Thyroid gland (tissue), 4 donors: Measurements from ENCODE around the gene DYDC2. TPM values are rescaled to one million over a fixed set of nuclear protein-coding genes. Genes with fewer than 3 reads are reported as not detected.

ENCODE experiments used
- DNase-seq, 2 donors: peaks; one replicate each; pipeline ENCODE4 v3.0.0-alpha.2; 2019
- H3K27ac ChIP-seq, 3 donors: fragments of 200-600 bp; sonication (generic); 1 replicate in 2 of 3; 2 replicates in 1 of 3; pipeline ENCODE4 v1.5.1; 2016 to 2019; ENCODE audit warnings: mild to moderate bottlenecking in 1 of 3, moderate library complexity in 1 of 3
- H3K27me3 ChIP-seq: fragments of 200-600 bp; sonication (generic); one replicate; pipeline ENCODE4 v1.5.1; 2019
- H3K36me3 ChIP-seq, 2 donors: fragments of 200-600 bp; sonication (generic); one replicate each; pipeline ENCODE4 v1.5.1; 2016 to 2019
- H3K4me1 ChIP-seq, 2 donors: fragments of 200-600 bp; sonication (generic); one replicate each; pipeline ENCODE4 v1.5.1; 2017 to 2019
- H3K4me3 ChIP-seq, 3 donors: fragments of 200-600 bp; sonication (generic); replicated peaks in 1 of 3; 1 replicate in 2 of 3; 2 replicates in 1 of 3; pipeline ENCODE4 v1.5.1; 2016; ENCODE audit warnings: mild to moderate bottlenecking in 1 of 3
- H3K9me3 ChIP-seq: fragments of 200-600 bp; sonication (generic); one replicate; pipeline ENCODE4 v1.5.1; 2017
- POLR2A ChIP-seq, 2 donors: fragments of 450-650 bp; IDR thresholded peaks; one replicate each; pipeline ENCODE4 v1.6.1; 2017; ENCODE audit warnings: antibody characterized with exemption in 2 of 2, mild to moderate bottlenecking in 2 of 2, moderate library complexity in 1 of 2
- WGBS, 2 donors: methylation state at CpG; one replicate each; pipeline ENCODE4 v1.1.5; 2017; 5-methylcytosine and 5-hydroxymethylcytosine counted together
- intact Hi-C: fragments of 100-400 bp; cut with DNase I; formaldehyde crosslinking; loops from one replicate; pipeline ENCODE4 v1.15.1; 2023
- total RNA-seq, 4 donors: library from RNA; depleted of rRNA; stranded (reverse); fragments of >200 nt; gene quantifications; one replicate each; pipeline ENCODE4 v1.2.3, GENCODE V29; 2016
- TF ChIP-seq, protein P1 (sequence below), 6 experiments: fragments of 200-600 bp in 3 of 6; fragments of 450-650 bp in 3 of 6; sonication (generic) in 3 of 6; IDR thresholded peaks; one replicate each; pipeline ENCODE4 v1.5.1; 2016 to 2019; ENCODE audit warnings: antibody characterized with exemption in 6 of 6, mild to moderate bottlenecking in 2 of 6, inconsistent platforms in 1 of 6, moderate library complexity in 1 of 6

DYDC2 gene
- total RNA-seq, 4 donors from 2014 or later = not detected

DNA sequence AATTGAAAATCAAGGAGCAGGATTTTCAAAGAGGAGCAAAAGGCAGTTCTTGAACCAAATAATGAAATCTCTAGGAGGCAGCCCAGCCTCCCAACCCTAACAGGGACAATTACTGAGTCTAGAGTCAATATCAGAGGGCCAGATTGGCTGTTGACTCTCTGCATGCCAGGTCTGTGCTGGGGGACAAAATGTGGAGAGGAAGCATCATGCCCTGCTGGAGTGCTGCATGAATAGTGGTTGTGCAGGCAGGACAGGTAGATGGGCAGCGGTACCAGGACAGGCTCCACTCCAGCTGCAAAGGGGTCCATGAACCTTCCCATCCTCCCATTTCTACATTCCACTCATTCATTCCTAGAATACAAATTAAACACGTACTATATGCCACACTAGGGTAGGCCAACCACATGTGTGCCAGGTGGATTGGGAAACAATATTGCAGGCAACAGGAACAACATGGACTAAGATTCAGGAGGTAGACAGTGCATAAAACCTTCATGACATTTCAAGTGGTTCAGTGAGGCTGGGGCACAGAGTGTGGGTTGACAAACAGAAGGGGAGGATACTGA, 36.8 kb upstream of the DYDC2 start:
- H3K27ac ChIP-seq = no peak overlapping the region
- WGBS, 2 donors = 88 to 97% methylated on average over 2 of the region's 2 CpGs
- no peak for TF ChIP-seq POLR2A (IDR thresholded peaks at IDR 0.05)
- TF ChIP-seq, protein P1, sequence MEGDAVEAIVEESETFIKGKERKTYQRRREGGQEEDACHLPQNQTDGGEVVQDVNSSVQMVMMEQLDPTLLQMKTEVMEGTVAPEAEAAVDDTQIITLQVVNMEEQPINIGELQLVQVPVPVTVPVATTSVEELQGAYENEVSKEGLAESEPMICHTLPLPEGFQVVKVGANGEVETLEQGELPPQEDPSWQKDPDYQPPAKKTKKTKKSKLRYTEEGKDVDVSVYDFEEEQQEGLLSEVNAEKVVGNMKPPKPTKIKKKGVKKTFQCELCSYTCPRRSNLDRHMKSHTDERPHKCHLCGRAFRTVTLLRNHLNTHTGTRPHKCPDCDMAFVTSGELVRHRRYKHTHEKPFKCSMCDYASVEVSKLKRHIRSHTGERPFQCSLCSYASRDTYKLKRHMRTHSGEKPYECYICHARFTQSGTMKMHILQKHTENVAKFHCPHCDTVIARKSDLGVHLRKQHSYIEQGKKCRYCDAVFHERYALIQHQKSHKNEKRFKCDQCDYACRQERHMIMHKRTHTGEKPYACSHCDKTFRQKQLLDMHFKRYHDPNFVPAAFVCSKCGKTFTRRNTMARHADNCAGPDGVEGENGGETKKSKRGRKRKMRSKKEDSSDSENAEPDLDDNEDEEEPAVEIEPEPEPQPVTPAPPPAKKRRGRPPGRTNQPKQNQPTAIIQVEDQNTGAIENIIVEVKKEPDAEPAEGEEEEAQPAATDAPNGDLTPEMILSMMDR (IDR thresholded peaks at IDR 0.05) = no peak
- H3K27me3 ChIP-seq = no peaks in the 10 kb centered on the region
- H3K4me1 ChIP-seq = no peaks in the 10 kb centered on the region
- no peaks in the 10 kb centered on the region for H3K36me3 ChIP-seq
- H3K9me3 ChIP-seq = no peaks in the 10 kb centered on the region
- no peak for DNase-seq
- H3K4me3 ChIP-seq = no peak overlapping the region
- intact Hi-C loops = no loop called here

DNA sequence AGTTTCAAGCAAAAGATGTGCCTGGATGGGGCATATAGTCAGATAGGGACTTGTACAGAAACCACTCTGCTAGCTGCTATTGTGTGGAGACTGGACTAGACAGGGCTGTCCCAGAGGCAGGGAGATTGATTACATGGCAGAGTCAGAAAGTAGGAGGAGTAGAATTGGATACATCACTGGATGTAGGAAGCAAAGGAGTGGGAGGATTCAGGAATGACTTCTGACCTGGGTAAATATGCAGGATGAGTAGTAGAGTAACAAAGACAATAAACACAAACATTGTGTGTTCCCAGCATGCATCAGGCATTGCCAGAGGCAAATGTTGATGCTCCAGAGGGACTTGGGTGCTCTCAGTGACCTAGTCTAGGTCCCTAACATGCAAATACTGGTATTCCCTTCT, 36.2 kb upstream of the DYDC2 start:
- H3K4me1 ChIP-seq = no peaks in the 10 kb centered on the region
- H3K9me3 ChIP-seq = no peaks in the 10 kb centered on the region
- H3K27me3 ChIP-seq = no peaks in the 10 kb centered on the region
- no peaks in the 10 kb centered on the region for H3K36me3 ChIP-seq
- no peak for DNase-seq
- intact Hi-C loops = no loop called here
- TF ChIP-seq, protein P1 (IDR thresholded peaks at IDR 0.05) = no peak
- TF ChIP-seq POLR2A (IDR thresholded peaks at IDR 0.05) = no peak
- no peak overlapping the region for H3K4me3 ChIP-seq
- H3K27ac ChIP-seq = no peak overlapping the region

DNA sequence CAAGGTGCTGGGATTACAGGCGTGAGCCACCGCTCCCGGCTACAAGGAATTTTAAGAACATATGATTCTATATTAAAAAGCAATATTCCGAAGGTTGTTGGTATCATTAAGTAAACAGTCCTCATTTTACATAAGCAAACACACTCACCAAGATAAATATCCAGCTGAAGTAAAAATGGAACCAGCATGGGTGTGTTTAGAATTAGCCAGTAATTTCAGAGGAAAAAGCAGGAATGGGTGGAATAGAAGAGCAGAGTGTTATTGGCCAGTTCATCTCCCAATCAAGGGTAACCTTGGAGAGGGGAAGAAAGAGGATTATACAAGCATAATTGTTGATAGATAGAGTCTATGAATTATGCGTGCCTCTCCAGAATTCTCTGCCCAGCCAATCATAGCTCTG, 35.4 kb upstream of the DYDC2 start:
- no peaks in the 10 kb centered on the region for H3K36me3 ChIP-seq
- TF ChIP-seq, protein P1 (IDR thresholded peaks at IDR 0.05) = no peak
- TF ChIP-seq POLR2A (IDR thresholded peaks at IDR 0.05) = no peak

DNA sequence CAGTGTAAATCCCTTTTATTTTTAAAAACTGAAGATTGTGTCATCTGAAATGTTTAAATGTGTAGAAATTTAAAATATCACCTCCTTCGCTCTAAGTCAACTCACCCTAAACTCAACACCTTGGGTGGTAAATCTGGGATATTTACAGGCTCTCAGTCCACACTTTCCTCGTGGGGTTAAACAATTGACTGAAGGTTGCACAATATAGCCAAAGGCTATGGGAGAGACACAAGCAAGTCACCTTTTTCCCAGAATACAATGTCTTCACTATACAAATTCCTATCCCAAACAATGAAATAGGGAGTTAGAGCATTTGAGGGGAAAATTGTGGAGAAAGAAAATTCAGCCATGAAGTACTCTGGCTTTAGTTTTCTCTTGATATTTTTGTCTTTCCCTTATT, 34.4 kb upstream of the DYDC2 start:
- no peaks in the 10 kb centered on the region for H3K4me1 ChIP-seq
- no peaks in the 10 kb centered on the region for H3K27me3 ChIP-seq
- H3K9me3 ChIP-seq = no peaks in the 10 kb centered on the region
- no peaks in the 10 kb centered on the region for H3K36me3 ChIP-seq
- no peak for DNase-seq
- 84 to 89% methylated on average over 2 of the region's 2 CpGs for WGBS, 2 donors
- TF ChIP-seq, protein P1 (IDR thresholded peaks at IDR 0.05) = no peak
- no peak for TF ChIP-seq POLR2A (IDR thresholded peaks at IDR 0.05)
- no peak overlapping the region for H3K27ac ChIP-seq
- intact Hi-C loops = no loop called here
- H3K4me3 ChIP-seq = no peak overlapping the region

More for the DNA sequence above, 35.4 kb upstream of the DYDC2 start:
- H3K9me3 ChIP-seq = no peaks in the 10 kb centered on the region
- H3K4me3 ChIP-seq = no peak overlapping the region
- H3K4me1 ChIP-seq = no peaks in the 10 kb centered on the region
- intact Hi-C loops = no loop called here
- 94 to 95% methylated on average over 5 of the region's 5 CpGs for WGBS, 2 donors
- no peak for DNase-seq
- no peaks in the 10 kb centered on the region for H3K27me3 ChIP-seq
- no peak overlapping the region for H3K27ac ChIP-seq

DNA sequence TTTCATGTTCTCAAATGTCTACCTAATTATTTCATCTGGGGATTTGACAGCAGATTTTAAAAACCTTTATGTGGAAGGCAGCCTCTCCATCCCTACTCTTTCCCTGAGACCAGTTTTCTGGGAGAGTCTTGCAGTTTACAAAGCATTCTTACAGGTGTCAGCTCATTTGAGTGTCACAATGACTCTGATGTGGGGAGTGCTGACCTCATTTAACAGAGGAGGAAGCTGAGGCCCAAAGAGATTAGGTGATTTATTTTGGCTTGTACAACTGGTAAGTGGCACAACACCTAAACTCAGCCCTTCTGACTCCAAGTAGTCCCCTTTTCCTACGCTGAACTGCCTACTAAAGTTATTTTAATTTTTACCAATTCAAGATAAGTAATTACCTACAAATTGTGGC, 33.9 kb upstream of the DYDC2 start:
- Histone ChIP-seq H3K27me3 (no peaks in the 10 kb centered on the region), H3K4me3 (no peak overlapping the region), H3K9me3 (no peaks in the 10 kb centered on the region), H3K36me3 (no peaks in the 10 kb centered on the region), H3K4me1 (no peaks in the 10 kb centered on the region), H3K27ac (no peak overlapping the region)
- TF ChIP-seq, protein P1 (IDR thresholded peaks at IDR 0.05) = no peak
- TF ChIP-seq POLR2A (IDR thresholded peaks at IDR 0.05) = no peak
- intact Hi-C loops = no loop called here
- no peak for DNase-seq
- 79 to 88% methylated on average over 1 of the region's 1 CpG for WGBS, 2 donors
